GM12878 (cell line): ENCODE measurements around the gene NBPF3.

Experiments used
- ETV6 ChIP-seq, 2 experiments: fragments of 450-650 bp in 1 of 2; IDR thresholded peaks in 1 of 2; conservative IDR thresholded peaks in 1 of 2; 2 replicates each; pipeline ENCODE4 v1.6.1; 2014; ENCODE audit warnings: antibody characterized with exemption in 1 of 2, borderline replicate concordance in 1 of 2, low read depth in 1 of 2, mild to moderate bottlenecking in 1 of 2, moderate library complexity in 1 of 2
- EZH2 ChIP-seq: IDR thresholded peaks from 2 replicates; pipeline ENCODE4 v1.6.1; 2012; ENCODE audit warnings: low read depth, mild to moderate bottlenecking, control low read depth, inconsistent platforms, low read length, borderline replicate concordance; ENCODE audit not compliant: control insufficient read depth
- IKZF1 ChIP-seq: fragments of 450-650 bp; conservative IDR thresholded peaks from 2 replicates; pipeline ENCODE4 v1.6.1; 2017; ENCODE audit warnings: antibody characterized with exemption, mild to moderate bottlenecking
- MYC ChIP-seq: IDR thresholded peaks from 2 replicates; pipeline ENCODE4 v1.6.1; 2011; ENCODE audit warnings: mild to moderate bottlenecking, low read length, moderate library complexity, inconsistent platforms; ENCODE audit not compliant: insufficient read depth, insufficient replicate concordance, insufficient read length, severe bottlenecking
- PRDM15 ChIP-seq: fragments of 450-650 bp; formaldehyde crosslinking; IDR thresholded peaks from 2 replicates; pipeline ENCODE4 v1.4.0; 2020; ENCODE audit warnings: mild to moderate bottlenecking, moderate library complexity
- RAD21 ChIP-seq: IDR thresholded peaks from 2 replicates; pipeline ENCODE4 v1.6.1; 2011; ENCODE audit warnings: mild to moderate bottlenecking, low read depth, low read length, moderate library complexity; ENCODE audit not compliant: insufficient read depth
- SMC3 ChIP-seq: IDR thresholded peaks from 2 replicates; pipeline ENCODE4 v1.6.1; 2011; ENCODE audit warnings: low read length, improper control_type of control experiment, borderline replicate concordance
- ZBED1 ChIP-seq: IDR thresholded peaks from 2 replicates; pipeline ENCODE4 v1.6.1; 2016; ENCODE audit warnings: borderline replicate concordance
- ZNF274 ChIP-seq: IDR thresholded peaks from one replicate; pipeline ENCODE4 v1.8.0; 2011; ENCODE audit not compliant: insufficient read length, insufficient read depth
- ZNF384 ChIP-seq: IDR thresholded peaks from 2 replicates; pipeline ENCODE4 v1.6.1; 2012; ENCODE audit warnings: low read depth, mild to moderate bottlenecking, low read length, improper control_type of control experiment, borderline replicate concordance
- ZZZ3 ChIP-seq: IDR thresholded peaks from 2 replicates; pipeline ENCODE4 v1.6.1; 2011; ENCODE audit warnings: low read depth; ENCODE audit not compliant: control insufficient read depth, insufficient read length
- TF ChIP-seq, protein P1 (sequence below): fragments of 150-350 bp; IDR thresholded peaks from 2 replicates; pipeline ENCODE4 v1.6.1; 2016; ENCODE audit warnings: low read depth, low read length
- TF ChIP-seq, protein P2 (sequence below), 3 experiments: IDR thresholded peaks in 2 of 3; conservative IDR thresholded peaks in 1 of 3; 2 replicates each; pipeline ENCODE4 v1.5.1; 2011; ENCODE audit warnings: low read depth in 3 of 3, low read length in 3 of 3, mild to moderate bottlenecking in 3 of 3, control low read depth in 2 of 3, moderate library complexity in 2 of 3, inconsistent platforms in 1 of 3, mixed read lengths in 1 of 3; ENCODE audit not compliant: control insufficient read depth in 2 of 3, insufficient read depth in 1 of 3; ENCODE audit errors: extremely low read depth in 1 of 3

GRCh38 chr1:21511579-21512522 is 71.9 kb downstream of the NBPF3 start:
- TF ChIP-seq RAD21 = no peak
- TF ChIP-seq ZNF274 = no peak
- no peak for TF ChIP-seq ZBED1
- TF ChIP-seq, protein P1, sequence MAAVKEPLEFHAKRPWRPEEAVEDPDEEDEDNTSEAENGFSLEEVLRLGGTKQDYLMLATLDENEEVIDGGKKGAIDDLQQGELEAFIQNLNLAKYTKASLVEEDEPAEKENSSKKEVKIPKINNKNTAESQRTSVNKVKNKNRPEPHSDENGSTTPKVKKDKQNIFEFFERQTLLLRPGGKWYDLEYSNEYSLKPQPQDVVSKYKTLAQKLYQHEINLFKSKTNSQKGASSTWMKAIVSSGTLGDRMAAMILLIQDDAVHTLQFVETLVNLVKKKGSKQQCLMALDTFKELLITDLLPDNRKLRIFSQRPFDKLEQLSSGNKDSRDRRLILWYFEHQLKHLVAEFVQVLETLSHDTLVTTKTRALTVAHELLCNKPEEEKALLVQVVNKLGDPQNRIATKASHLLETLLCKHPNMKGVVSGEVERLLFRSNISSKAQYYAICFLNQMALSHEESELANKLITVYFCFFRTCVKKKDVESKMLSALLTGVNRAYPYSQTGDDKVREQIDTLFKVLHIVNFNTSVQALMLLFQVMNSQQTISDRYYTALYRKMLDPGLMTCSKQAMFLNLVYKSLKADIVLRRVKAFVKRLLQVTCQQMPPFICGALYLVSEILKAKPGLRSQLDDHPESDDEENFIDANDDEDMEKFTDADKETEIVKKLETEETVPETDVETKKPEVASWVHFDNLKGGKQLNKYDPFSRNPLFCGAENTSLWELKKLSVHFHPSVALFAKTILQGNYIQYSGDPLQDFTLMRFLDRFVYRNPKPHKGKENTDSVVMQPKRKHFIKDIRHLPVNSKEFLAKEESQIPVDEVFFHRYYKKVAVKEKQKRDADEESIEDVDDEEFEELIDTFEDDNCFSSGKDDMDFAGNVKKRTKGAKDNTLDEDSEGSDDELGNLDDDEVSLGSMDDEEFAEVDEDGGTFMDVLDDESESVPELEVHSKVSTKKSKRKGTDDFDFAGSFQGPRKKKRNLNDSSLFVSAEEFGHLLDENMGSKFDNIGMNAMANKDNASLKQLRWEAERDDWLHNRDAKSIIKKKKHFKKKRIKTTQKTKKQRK = no peak
- TF ChIP-seq, protein P2, sequence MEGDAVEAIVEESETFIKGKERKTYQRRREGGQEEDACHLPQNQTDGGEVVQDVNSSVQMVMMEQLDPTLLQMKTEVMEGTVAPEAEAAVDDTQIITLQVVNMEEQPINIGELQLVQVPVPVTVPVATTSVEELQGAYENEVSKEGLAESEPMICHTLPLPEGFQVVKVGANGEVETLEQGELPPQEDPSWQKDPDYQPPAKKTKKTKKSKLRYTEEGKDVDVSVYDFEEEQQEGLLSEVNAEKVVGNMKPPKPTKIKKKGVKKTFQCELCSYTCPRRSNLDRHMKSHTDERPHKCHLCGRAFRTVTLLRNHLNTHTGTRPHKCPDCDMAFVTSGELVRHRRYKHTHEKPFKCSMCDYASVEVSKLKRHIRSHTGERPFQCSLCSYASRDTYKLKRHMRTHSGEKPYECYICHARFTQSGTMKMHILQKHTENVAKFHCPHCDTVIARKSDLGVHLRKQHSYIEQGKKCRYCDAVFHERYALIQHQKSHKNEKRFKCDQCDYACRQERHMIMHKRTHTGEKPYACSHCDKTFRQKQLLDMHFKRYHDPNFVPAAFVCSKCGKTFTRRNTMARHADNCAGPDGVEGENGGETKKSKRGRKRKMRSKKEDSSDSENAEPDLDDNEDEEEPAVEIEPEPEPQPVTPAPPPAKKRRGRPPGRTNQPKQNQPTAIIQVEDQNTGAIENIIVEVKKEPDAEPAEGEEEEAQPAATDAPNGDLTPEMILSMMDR (IDR thresholded peaks at IDR 0.05 in 2 of 3, conservative IDR thresholded peaks at IDR 0.05 in 1 of 3; ENCODE audit: control insufficient read depth in 2 of 3, extremely low read depth in 1 of 3, insufficient read depth in 1 of 3, low read depth in 3 of 3, low read length in 3 of 3) = no peak
- TF ChIP-seq IKZF1 = no peak
- TF ChIP-seq ZZZ3 = no peak
- TF ChIP-seq PRDM15 = no peak
- TF ChIP-seq MYC = no peak
- no peak for TF ChIP-seq SMC3
- TF ChIP-seq ZNF384 = no peak
- TF ChIP-seq EZH2 = no peak
- no peak for TF ChIP-seq ETV6 (conservative IDR thresholded peaks at IDR 0.05 in 1 of 2, IDR thresholded peaks at IDR 0.05 in 1 of 2; ENCODE audit: borderline replicate concordance in 1 of 2, low read depth in 1 of 2)
